ENCODE results near the gene MGAT3.

The MGAT3 gene

DNA sequence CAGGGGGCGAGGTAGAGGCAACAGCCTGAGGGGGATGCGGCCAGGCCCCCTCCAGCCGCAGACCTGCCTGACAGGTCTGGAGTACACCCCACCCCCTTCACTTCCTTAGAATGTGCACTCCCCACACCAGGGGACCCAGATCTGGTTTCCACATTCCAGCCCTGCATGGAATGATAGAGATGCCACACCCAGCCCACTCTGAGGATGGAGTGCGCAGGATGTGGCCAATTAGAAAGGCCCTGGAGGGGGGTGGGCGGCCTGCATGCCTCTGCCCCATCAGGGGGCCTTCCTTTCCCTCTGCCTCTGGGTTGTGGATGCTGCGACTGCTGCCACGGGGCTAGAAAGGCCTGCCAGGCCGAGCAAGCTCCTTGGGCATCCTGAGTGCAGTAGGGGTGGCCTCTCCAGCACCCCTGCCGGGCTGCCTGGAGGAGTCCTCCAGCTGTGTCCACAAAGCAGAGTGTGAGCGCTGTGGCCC is 28.2 kb upstream of the MGAT3 start:
- peaks cover 12% of the 10 kb centered on the region for H3K4me1 ChIP-seq (ENCODE audit: control insufficient read depth, insufficient read depth, low read length, unreplicated experiment)
- H3K27me3 ChIP-seq (ENCODE audit: insufficient read depth, low read length) = no peaks in the 10 kb centered on the region
- H3K79me2 ChIP-seq (ENCODE audit: control insufficient read depth, insufficient read depth, low read length, unreplicated experiment) = no peaks in the 10 kb centered on the region
- no peak overlapping the region for H2AFZ ChIP-seq (ENCODE audit: low read length, unreplicated experiment)
- no peaks in the 10 kb centered on the region for H3K36me3 ChIP-seq (ENCODE audit: insufficient read depth, low read length)
- no peak overlapping the region for H3K4me3 ChIP-seq (ENCODE audit: low read depth, low read length)
- no peak overlapping the region for H3K27ac ChIP-seq (ENCODE audit: low read depth, low read length)

DNA sequence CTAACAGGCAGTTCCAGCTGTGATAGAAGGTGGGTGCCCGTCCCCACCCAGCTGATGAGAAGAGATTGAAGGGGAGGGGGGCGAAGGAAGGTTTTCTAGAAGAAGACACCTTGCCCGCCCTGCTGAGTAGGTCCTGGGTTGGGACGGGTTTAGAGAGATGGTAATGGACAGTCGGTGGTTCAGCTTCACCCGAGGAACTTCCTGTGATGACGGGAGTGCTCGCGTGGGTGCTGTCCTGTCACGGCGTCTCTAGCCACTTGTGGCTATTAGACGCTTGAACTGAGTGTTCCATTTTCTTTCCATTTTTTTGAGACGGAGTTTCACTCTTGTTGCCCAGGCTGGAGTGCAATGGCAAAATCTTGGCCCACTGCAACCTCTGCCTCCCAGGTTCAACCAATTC is 27.6 kb upstream of the MGAT3 start:
- H3K79me2 ChIP-seq (ENCODE audit: control insufficient read depth, insufficient read depth, low read length, unreplicated experiment) = no peaks in the 10 kb centered on the region
- H3K36me3 ChIP-seq (ENCODE audit: insufficient read depth, low read length) = no peaks in the 10 kb centered on the region
- H3K4me1 ChIP-seq (ENCODE audit: control insufficient read depth, insufficient read depth, low read length, unreplicated experiment) = peaks cover 12% of the 10 kb centered on the region
- H3K27ac ChIP-seq (ENCODE audit: low read depth, low read length) = no peak overlapping the region
- no peak overlapping the region for H3K4me3 ChIP-seq (ENCODE audit: low read depth, low read length)
- no peaks in the 10 kb centered on the region for H3K27me3 ChIP-seq (ENCODE audit: insufficient read depth, low read length)
- no peak overlapping the region for H2AFZ ChIP-seq (ENCODE audit: low read length, unreplicated experiment)

- Histone ChIP-seq H3K36me3 (ENCODE audit: insufficient read depth, low read length) (no peaks in the 10 kb centered on the region), H3K27me3 (ENCODE audit: insufficient read depth, low read length) (no peaks in the 10 kb centered on the region), H3K79me2 (ENCODE audit: control insufficient read depth, insufficient read depth, low read length, unreplicated experiment) (no peaks in the 10 kb centered on the region), H3K4me1 (ENCODE audit: control insufficient read depth, insufficient read depth, low read length, unreplicated experiment) (peaks cover 12% of the 10 kb centered on the region), H3K27ac (ENCODE audit: low read depth, low read length) (no peak overlapping the region), H3K4me3 (ENCODE audit: low read depth, low read length) (no peak overlapping the region), H2AFZ (ENCODE audit: low read length, unreplicated experiment) (no peak overlapping the region)
Measured at GRCh38 chr22:39429916-39430575, 26.8 kb upstream of the MGAT3 start.

GRCh38 chr22:39430576-39431150 is 26.1 kb upstream of the MGAT3 start:
- no peaks in the 10 kb centered on the region for H3K27me3 ChIP-seq (ENCODE audit: insufficient read depth, low read length)
- H3K36me3 ChIP-seq (ENCODE audit: insufficient read depth, low read length) = no peaks in the 10 kb centered on the region
- no peak overlapping the region for H3K27ac ChIP-seq (ENCODE audit: low read depth, low read length)
- no peaks in the 10 kb centered on the region for H3K79me2 ChIP-seq (ENCODE audit: control insufficient read depth, insufficient read depth, low read length, unreplicated experiment)
- no peak overlapping the region for H3K4me3 ChIP-seq (ENCODE audit: low read depth, low read length)
- peaks cover 12% of the 10 kb centered on the region for H3K4me1 ChIP-seq (ENCODE audit: control insufficient read depth, insufficient read depth, low read length, unreplicated experiment)
- H2AFZ ChIP-seq (ENCODE audit: low read length, unreplicated experiment) = no peak overlapping the region

DNA sequence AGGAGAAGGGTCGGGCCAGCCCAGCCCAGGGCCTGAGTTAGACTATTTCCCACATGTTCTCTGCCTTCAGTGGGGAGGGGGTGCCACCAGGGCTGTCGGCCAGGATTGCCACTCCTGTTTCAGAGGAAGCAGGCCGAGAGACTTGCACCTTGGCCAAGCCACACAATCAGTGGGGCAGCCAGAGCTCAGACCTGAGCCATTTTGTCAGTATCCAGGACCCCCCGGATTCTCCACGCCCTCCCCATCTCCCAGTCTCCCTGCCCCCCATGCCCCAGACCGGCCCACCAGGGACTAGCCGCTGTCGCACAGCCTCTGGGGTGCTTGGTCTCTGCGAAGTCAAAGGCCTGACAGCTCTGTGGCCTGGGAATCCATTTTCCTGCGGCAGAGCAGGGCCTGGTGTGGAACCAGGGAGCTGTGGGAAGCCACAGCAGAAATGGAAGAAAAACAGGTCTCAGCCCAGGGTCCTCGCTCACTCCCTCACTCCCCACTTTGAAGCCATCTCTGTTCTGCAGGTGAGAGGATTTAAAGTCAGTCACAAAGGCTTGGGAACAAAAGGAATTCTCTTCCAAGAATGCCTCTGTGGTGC is 25.5 kb upstream of the MGAT3 start:
- H3K36me3 ChIP-seq (ENCODE audit: insufficient read depth, low read length) = no peaks in the 10 kb centered on the region
- H2AFZ ChIP-seq (ENCODE audit: low read length, unreplicated experiment) = no peak overlapping the region
- H3K4me3 ChIP-seq (ENCODE audit: low read depth, low read length) = no peak overlapping the region
- no peaks in the 10 kb centered on the region for H3K79me2 ChIP-seq (ENCODE audit: control insufficient read depth, insufficient read depth, low read length, unreplicated experiment)
- peaks cover 12% of the 10 kb centered on the region for H3K4me1 ChIP-seq (ENCODE audit: control insufficient read depth, insufficient read depth, low read length, unreplicated experiment)
- H3K27me3 ChIP-seq (ENCODE audit: insufficient read depth, low read length) = no peaks in the 10 kb centered on the region
- peak overlapping the region; percentile 61 for H3K27ac ChIP-seq (ENCODE audit: low read depth, low read length)

DNA sequence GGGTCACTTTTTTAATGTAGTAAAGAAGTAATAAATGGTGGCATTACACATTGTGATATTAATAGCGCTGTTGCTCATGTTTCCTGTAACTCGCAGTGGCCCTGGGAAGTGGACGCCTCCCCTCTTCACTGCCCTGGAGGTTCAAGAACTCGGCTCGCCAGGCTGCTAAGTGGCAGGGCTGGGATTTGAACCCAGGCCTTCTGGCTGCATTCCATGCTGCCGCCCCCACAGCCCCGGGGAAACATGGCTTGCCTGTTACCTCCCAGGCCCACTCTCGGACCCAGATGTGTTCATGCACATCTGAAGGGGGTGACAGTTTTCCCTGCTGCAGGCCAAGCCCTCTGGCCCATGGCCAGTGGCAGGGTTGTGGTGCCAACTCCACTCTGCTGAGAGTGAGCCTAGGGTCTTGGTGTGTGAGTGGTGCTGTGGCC is 25.0 kb upstream of the MGAT3 start:
- no peaks in the 10 kb centered on the region for H3K36me3 ChIP-seq (ENCODE audit: insufficient read depth, low read length)
- H3K79me2 ChIP-seq (ENCODE audit: control insufficient read depth, insufficient read depth, low read length, unreplicated experiment) = no peaks in the 10 kb centered on the region
- H3K4me3 ChIP-seq (ENCODE audit: low read depth, low read length) = no peak overlapping the region
- H3K27ac ChIP-seq (ENCODE audit: low read depth, low read length) = peak overlapping the region; percentile 61; the same call in 1 of the 2 replicates
- H3K27me3 ChIP-seq (ENCODE audit: insufficient read depth, low read length) = no peaks in the 10 kb centered on the region
- H3K4me1 ChIP-seq (ENCODE audit: control insufficient read depth, insufficient read depth, low read length, unreplicated experiment) = peaks cover 12% of the 10 kb centered on the region
- H2AFZ ChIP-seq (ENCODE audit: low read length, unreplicated experiment) = no peak overlapping the region

GRCh38 chr22:39432361-39432811 is 24.4 kb upstream of the MGAT3 start:
- Histone ChIP-seq H3K79me2 (ENCODE audit: control insufficient read depth, insufficient read depth, low read length, unreplicated experiment) (no peaks in the 10 kb centered on the region), H3K4me1 (ENCODE audit: control insufficient read depth, insufficient read depth, low read length, unreplicated experiment) (peaks cover 14% of the 10 kb centered on the region), H3K27me3 (ENCODE audit: insufficient read depth, low read length) (no peaks in the 10 kb centered on the region), H3K4me3 (ENCODE audit: low read depth, low read length) (no peak overlapping the region), H3K27ac (ENCODE audit: low read depth, low read length) (no peak overlapping the region), H2AFZ (ENCODE audit: low read length, unreplicated experiment) (no peak overlapping the region), H3K36me3 (ENCODE audit: insufficient read depth, low read length) (no peaks in the 10 kb centered on the region)

DNA sequence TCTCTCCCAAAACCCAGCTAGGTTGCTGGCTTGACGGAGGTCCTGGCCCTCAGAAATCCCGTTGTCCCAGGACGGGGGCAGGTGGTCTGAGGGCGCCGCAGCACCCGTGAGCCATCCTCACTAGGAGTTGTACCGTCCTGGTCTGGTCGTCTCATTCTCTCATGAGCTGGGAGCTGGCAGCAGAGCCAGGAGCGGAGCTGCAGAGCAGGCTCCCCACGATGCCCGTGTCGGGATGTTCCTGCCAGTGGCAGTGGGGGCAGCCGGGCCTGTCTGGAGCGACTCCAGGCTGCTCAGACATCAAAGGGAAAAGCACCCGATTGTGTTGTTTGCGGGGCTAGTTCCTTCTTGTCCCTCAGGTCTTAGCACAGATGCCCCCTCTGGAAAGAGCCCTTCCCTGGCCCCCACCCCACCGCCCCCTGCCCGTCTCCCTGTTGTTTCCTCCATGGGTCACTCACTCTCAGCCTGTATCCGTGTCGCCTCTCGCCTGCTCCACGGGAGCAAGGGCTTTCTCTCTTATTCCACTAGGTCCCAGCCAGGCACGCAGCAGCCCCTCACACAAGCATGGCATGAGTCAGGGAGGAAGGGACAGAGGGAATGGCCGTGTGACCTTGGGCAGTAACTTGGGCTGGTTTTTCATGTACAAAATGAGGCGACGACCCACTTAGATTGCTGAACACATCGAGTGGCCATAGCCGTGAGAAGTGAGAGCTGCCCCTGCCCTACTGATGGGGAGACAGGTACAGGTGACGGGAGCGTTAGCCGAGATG is 23.2 kb upstream of the MGAT3 start:
- Histone ChIP-seq H2AFZ (ENCODE audit: low read length, unreplicated experiment) (no peak overlapping the region), H3K36me3 (ENCODE audit: insufficient read depth, low read length) (no peaks in the 10 kb centered on the region), H3K4me3 (ENCODE audit: low read depth, low read length) (no peak overlapping the region), H3K27me3 (ENCODE audit: insufficient read depth, low read length) (no peaks in the 10 kb centered on the region), H3K4me1 (ENCODE audit: control insufficient read depth, insufficient read depth, low read length, unreplicated experiment) (peaks cover 16% of the 10 kb centered on the region), H3K27ac (ENCODE audit: low read depth, low read length) (no peak overlapping the region), H3K79me2 (ENCODE audit: control insufficient read depth, insufficient read depth, low read length, unreplicated experiment) (no peaks in the 10 kb centered on the region)

DNA sequence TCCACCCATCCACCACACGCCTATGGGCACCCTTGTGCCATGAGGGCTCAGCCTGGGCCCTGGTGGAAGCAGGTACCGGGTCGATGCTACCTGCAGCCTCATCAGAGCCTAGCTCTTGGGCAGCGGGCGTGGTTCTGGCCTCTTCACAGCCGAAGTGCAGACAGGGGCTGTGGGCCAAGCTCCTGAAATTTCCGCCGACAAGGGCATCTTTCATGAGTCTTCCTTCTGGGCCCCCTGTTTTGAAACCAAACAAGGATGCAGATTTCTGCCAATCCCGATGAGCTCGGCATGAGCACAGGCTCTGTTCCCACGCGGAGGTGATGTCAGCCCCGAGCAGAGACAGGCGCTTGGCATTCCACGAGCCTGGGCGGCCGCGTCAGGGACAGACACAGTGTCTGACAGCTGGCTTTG is 22.6 kb upstream of the MGAT3 start:
- H3K36me3 ChIP-seq (ENCODE audit: insufficient read depth, low read length) = no peaks in the 10 kb centered on the region
- H3K4me3 ChIP-seq (ENCODE audit: low read depth, low read length) = no peak overlapping the region
- no peaks in the 10 kb centered on the region for H3K27me3 ChIP-seq (ENCODE audit: insufficient read depth, low read length)
- no peak overlapping the region for H3K27ac ChIP-seq (ENCODE audit: low read depth, low read length)
- no peak overlapping the region for H2AFZ ChIP-seq (ENCODE audit: low read length, unreplicated experiment)
- H3K79me2 ChIP-seq (ENCODE audit: control insufficient read depth, insufficient read depth, low read length, unreplicated experiment) = no peaks in the 10 kb centered on the region
- peaks cover 16% of the 10 kb centered on the region for H3K4me1 ChIP-seq (ENCODE audit: control insufficient read depth, insufficient read depth, low read length, unreplicated experiment)

GRCh38 chr22:39434721-39435120 is 22.1 kb upstream of the MGAT3 start:
- Histone ChIP-seq H3K27ac (ENCODE audit: low read depth, low read length) (no peak overlapping the region), H3K79me2 (ENCODE audit: control insufficient read depth, insufficient read depth, low read length, unreplicated experiment) (no peaks in the 10 kb centered on the region), H3K4me3 (ENCODE audit: low read depth, low read length) (no peak overlapping the region), H2AFZ (ENCODE audit: low read length, unreplicated experiment) (no peak overlapping the region), H3K27me3 (ENCODE audit: insufficient read depth, low read length) (no peaks in the 10 kb centered on the region), H3K36me3 (ENCODE audit: insufficient read depth, low read length) (no peaks in the 10 kb centered on the region), H3K4me1 (ENCODE audit: control insufficient read depth, insufficient read depth, low read length, unreplicated experiment) (peaks cover 16% of the 10 kb centered on the region)

Measured in ACC112 (cell line).